ENCODE results near the gene FHIT.
"Not testable (repeated sequence)": the region's sequence is repeated elsewhere in the genome, so short reads cannot be mapped to it uniquely, and the experiment has no call there.

FHIT gene

DNA sequence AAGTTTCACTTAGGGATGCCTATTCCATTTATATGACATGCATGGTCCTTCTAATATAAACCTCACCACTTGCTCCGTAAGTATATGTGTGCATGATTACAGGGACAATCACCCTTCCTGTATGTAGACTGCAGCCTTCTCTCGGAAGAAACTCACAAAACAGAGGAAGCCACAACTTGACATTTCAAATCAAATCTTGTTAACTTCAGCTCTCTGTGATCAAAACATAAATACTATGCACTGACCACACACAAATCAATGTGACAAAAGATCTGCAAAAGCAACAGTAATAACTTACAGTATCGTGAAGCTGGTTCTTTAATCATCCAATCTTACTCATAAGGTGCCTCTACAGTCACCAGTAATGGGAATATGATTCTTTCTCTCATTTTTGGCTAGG is 50.2 kb downstream of the FHIT start:
- no peaks in the 10 kb centered on the region for H3K4me1 ChIP-seq
- no peak overlapping the region for H3K27ac ChIP-seq
- no peaks in the 10 kb centered on the region for H3K36me3 ChIP-seq
- H4K20me1 ChIP-seq, result no peaks in the 10 kb centered on the region
- no peaks in the 10 kb centered on the region for H3K27me3 ChIP-seq
- no peak overlapping the region for H3K4me2 ChIP-seq
- H3K4me3 ChIP-seq, result no peak overlapping the region
- H3K9me3 ChIP-seq, result no peaks in the 10 kb centered on the region
- H3K9ac ChIP-seq, result no peak overlapping the region
- no peak for TF ChIP-seq Cebpa-rat (IDR thresholded peaks at IDR 0.05)

DNA sequence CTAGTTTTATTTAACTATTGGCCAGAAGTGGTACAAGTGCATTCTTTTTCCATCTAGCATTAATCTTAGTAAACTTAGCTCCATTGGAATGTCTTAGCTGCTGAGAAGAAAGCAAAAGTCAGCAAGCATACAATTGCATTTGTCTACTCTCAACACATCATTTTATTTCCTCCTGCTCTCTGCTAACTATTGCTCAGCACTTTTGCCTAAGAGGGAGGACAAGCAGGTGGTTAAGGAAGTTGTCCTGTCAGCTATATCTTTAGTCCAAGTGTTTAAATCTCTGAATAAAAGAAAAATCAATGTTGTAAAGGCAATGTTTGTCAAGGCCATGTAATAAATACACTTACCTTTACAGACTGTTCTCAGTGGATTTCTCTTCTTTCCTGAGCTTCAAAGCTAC is 51.0 kb downstream of the FHIT start:
- TF ChIP-seq Cebpa-rat (IDR thresholded peaks at IDR 0.05), result no peak
- Histone ChIP-seq H3K9ac (no peak overlapping the region), H3K9me3 (no peaks in the 10 kb centered on the region), H3K27me3 (no peaks in the 10 kb centered on the region), H4K20me1 (no peaks in the 10 kb centered on the region), H3K4me1 (no peaks in the 10 kb centered on the region), H3K4me2 (no peak overlapping the region), H3K36me3 (no peaks in the 10 kb centered on the region), H3K4me3 (no peak overlapping the region), H3K27ac (no peak overlapping the region)

DNA sequence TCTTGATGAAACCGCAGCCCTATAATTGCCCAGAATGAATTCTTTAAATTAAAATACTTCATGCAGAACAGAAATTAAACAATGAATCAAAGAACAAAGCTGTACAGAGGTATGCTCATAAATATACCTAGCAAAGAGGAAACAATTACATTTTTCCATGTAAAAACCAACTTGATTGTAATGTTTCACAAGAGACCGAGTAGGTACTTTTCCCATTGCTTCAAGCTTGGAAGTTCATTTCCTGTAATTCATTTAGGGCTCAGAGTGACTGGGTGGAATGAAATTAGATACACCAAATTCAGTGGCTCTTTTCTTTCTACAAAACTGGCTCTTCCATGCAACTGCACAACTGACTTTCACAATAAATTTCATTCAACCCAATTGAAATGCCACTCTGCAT is 51.4 kb downstream of the FHIT start:
- no peak for TF ChIP-seq Cebpa-rat (IDR thresholded peaks at IDR 0.05)
- Histone ChIP-seq H3K36me3 (no peaks in the 10 kb centered on the region), H3K4me1 (no peaks in the 10 kb centered on the region), H3K4me3 (no peak overlapping the region), H3K4me2 (no peak overlapping the region), H4K20me1 (no peaks in the 10 kb centered on the region), H3K27ac (no peak overlapping the region), H3K9ac (no peak overlapping the region), H3K27me3 (no peaks in the 10 kb centered on the region), H3K9me3 (no peaks in the 10 kb centered on the region)

DNA sequence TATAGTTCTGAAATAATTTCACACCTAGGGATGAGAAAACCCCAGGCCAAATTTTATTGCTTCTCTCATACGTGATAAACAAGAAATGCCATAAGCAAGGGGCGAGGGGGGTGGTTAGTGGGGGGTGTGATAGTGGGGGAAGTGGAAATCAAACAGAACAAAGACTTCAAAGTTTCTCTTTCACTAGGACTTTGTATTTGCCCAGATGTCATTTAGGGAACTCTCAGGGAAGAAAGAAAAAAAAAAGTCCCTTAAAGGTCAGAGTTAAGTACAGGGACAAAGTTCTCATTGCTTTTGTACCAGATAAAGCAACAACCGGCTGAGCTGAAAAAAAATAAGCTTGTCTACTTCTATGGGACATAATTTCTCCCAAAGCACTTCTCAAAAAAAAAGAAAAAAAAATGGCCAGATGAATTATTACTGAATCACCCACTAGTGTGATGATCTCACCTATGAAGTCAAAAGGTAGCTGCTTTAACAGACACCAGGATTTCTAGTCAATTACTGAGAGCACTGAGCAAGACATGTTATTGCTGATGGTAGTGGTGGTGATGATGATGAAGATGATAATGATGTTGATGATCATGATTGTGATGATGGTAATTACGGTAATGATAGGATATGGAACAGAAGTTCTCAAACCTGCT is 56.2 kb downstream of the FHIT start:
- no peaks in the 10 kb centered on the region for H4K20me1 ChIP-seq
- no peak overlapping the region for H3K4me3 ChIP-seq
- no peaks in the 10 kb centered on the region for H3K9me3 ChIP-seq
- no peak overlapping the region for H3K27ac ChIP-seq
- no peak overlapping the region for H3K9ac ChIP-seq
- no peaks in the 10 kb centered on the region for H3K36me3 ChIP-seq
- TF ChIP-seq Cebpa-rat (IDR thresholded peaks at IDR 0.05), result no peak
- no peak overlapping the region for H3K4me2 ChIP-seq
- H3K27me3 ChIP-seq, result no peaks in the 10 kb centered on the region
- no peaks in the 10 kb centered on the region for H3K4me1 ChIP-seq

DNA sequence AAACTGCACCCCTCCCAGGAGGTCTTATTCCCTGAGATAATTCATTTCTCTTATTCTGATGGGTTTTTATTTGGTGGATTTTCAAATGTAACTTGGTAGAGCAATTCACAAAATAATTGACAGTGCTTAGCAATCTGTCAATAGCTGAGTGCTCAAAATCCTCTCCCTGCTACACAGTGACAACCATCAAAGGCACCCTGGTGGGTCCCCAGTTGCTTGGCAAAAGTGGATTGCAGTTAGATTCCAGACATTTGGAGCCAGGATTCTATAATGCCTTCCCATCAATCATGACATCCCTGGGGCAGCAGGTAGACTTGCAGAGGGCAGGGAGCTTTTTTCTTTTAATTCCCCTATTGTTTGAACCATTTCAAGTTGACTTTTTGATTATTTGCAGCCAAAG is 59.0 kb downstream of the FHIT start:
- Histone ChIP-seq H3K27me3 (no peaks in the 10 kb centered on the region), H3K4me3 (no peak overlapping the region), H3K4me1 (no peaks in the 10 kb centered on the region), H3K9me3 (no peaks in the 10 kb centered on the region), H3K9ac (no peak overlapping the region), H3K4me2 (no peak overlapping the region), H3K27ac (no peak overlapping the region), H3K36me3 (no peaks in the 10 kb centered on the region), H4K20me1 (no peaks in the 10 kb centered on the region)
- TF ChIP-seq Cebpa-rat (IDR thresholded peaks at IDR 0.05), result no peak

DNA sequence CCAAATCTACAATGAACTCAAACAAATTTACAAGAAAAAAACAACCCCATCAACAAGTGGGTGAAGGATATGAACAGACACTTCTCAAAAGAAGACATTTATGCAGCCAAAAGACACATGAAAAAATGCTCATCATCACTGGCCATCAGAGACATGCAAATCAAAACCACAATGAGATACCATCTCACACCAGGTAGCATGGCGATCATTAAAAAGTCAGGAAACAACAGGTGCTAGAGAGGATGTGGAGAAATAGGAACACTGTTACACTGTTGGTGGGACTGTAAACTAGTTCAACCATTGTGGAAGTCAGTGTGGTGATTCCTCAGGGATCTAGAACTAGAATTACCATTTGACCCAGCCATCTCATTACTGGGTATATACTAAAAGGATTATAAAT is 61.0 kb downstream of the FHIT start:
- not testable (repeated sequence) for H3K4me2 ChIP-seq, H3K4me1 ChIP-seq, H3K27ac ChIP-seq, H4K20me1 ChIP-seq, H3K27me3 ChIP-seq, H3K9me3 ChIP-seq, H3K9ac ChIP-seq, H3K36me3 ChIP-seq, H3K4me3 ChIP-seq

DNA sequence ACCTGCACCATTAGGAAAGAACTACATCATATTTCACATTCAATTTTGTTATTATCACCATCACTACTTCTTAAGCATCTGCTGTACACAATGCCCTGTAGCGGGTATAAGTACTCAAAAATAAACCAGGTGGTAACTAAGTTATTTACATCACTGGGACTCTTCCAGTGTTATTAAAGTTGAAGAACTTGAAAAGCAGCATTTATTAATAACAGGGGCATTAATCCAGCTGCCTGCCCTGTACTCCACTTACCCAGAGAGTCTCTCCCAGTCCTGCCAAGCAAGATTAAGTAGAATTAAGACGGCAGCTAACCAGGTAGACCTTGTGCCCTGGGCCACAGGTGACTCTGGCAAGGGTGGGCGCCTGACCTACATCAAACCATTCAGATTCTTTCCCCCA is 65.2 kb downstream of the FHIT start:
- Histone ChIP-seq H3K4me1 (no peaks in the 10 kb centered on the region), H4K20me1 (no peaks in the 10 kb centered on the region), H3K9me3 (no peaks in the 10 kb centered on the region), H3K27me3 (no peaks in the 10 kb centered on the region), H3K36me3 (no peaks in the 10 kb centered on the region), H3K4me2 (no peak overlapping the region), H3K27ac (no peak overlapping the region), H3K9ac (no peak overlapping the region), H3K4me3 (no peak overlapping the region)
- TF ChIP-seq Cebpa-rat (IDR thresholded peaks at IDR 0.05), result no peak

DNA sequence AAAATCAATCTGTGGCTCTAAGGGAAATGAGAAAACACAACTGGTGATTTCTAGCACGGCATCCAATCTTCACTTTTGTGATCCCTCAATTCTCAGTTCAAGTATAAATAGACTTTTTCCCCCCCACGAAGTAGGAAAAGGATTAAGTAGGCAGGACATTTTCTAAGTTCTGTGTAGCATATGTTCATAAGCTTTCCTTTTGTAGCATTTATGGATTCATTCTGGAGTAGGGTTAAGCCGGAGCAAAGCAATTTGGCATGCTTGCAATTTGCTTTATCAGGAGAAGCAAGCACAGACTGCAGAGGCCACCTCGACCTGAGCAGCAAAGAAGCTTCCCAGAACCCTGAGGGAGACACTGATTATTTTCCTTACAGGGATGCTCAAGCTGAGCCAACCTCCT is 66.3 kb downstream of the FHIT start:
- H3K9ac ChIP-seq, result no peak overlapping the region
- no peak for TF ChIP-seq Cebpa-rat (IDR thresholded peaks at IDR 0.05)
- H3K4me1 ChIP-seq, result no peaks in the 10 kb centered on the region

DNA sequence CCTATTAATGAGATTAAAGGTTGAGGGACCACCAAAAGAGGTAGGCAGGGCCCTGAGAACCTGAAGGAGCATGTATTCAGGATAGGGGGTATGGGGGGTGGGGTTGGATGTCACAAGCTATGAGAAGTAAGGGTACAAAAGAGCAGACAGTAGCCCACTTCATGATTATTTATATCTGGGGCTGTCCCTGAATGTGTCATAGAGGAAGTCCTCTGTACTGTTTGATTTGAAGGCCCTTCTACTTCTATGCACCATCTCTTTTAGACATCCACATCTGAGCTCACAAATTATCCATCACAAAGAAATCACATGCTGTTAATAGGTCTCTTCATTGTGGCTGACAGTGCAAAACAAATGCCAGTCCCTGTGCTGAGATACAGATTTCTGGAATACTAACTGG is 68.6 kb downstream of the FHIT start:
- H3K27ac ChIP-seq, result no peak overlapping the region

More for the DNA sequence above, 66.3 kb downstream of the FHIT start:
- no peaks in the 10 kb centered on the region for H4K20me1 ChIP-seq
- no peaks in the 10 kb centered on the region for H3K27me3 ChIP-seq
- no peak overlapping the region for H3K27ac ChIP-seq
- H3K9me3 ChIP-seq, result no peaks in the 10 kb centered on the region
- no peak overlapping the region for H3K4me3 ChIP-seq
- no peak overlapping the region for H3K4me2 ChIP-seq
- no peaks in the 10 kb centered on the region for H3K36me3 ChIP-seq

DNA sequence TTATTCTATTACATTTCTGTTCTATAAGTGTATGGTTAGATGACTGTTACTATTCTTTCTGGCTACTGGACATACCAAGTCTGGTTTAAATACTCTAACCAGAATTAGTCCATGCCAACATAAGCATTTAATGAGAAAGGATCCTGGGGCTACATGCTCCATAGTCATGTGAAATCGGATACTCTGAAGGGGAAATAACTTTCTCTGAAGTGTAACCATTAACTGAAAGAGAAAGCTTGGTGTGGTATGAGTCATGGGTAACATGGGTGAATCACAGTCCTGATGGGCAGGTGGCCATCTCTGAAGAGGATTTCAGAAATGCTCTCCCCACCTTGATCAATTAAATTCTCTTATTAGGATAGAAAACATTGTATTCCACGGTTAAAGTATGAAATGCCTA is 69.4 kb downstream of the FHIT start:
- Histone ChIP-seq H3K27ac (no peak overlapping the region), H4K20me1 (no peaks in the 10 kb centered on the region), H3K4me1 (no peaks in the 10 kb centered on the region), H3K9me3 (no peaks in the 10 kb centered on the region), H3K36me3 (no peaks in the 10 kb centered on the region), H3K9ac (no peak overlapping the region), H3K4me2 (no peak overlapping the region), H3K27me3 (no peaks in the 10 kb centered on the region), H3K4me3 (no peak overlapping the region)
- TF ChIP-seq Cebpa-rat (IDR thresholded peaks at IDR 0.05), result no peak

More for the DNA sequence above, 68.6 kb downstream of the FHIT start:
- no peaks in the 10 kb centered on the region for H3K27me3 ChIP-seq
- H3K9me3 ChIP-seq, result no peaks in the 10 kb centered on the region
- TF ChIP-seq Cebpa-rat (IDR thresholded peaks at IDR 0.05), result no peak
- no peaks in the 10 kb centered on the region for H3K36me3 ChIP-seq
- H3K9ac ChIP-seq, result no peak overlapping the region
- no peak overlapping the region for H3K4me2 ChIP-seq
- no peaks in the 10 kb centered on the region for H3K4me1 ChIP-seq
- H4K20me1 ChIP-seq, result no peaks in the 10 kb centered on the region
- H3K4me3 ChIP-seq, result no peak overlapping the region

DNA sequence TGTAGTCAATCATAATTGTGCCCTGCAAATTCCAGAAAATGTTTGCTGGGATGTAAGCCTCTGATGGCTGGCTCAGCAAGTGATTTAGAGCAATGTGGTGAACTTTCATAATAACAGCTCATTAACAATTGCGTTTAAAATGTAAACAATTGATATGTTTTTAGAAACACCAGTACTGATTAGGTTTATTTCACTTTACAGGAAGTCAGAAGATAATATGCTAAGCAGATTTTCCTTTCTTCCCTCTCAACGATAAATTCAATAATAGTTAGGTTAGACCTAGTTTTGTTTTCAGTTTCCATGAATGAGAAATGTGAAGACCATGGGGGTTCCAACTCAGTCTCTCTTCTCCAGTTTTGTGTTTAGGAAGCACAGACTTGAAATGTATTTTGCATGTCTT is 71.0 kb downstream of the FHIT start:
- TF ChIP-seq Cebpa-rat (IDR thresholded peaks at IDR 0.05), result no peak
- Histone ChIP-seq H3K36me3 (no peaks in the 10 kb centered on the region), H3K9me3 (no peaks in the 10 kb centered on the region), H4K20me1 (no peaks in the 10 kb centered on the region), H3K27me3 (no peaks in the 10 kb centered on the region), H3K27ac (no peak overlapping the region), H3K4me2 (no peak overlapping the region), H3K4me1 (no peaks in the 10 kb centered on the region), H3K9ac (no peak overlapping the region), H3K4me3 (no peak overlapping the region)

Data from BLaER1 (cell line).